Measurements from ENCODE around the gene PRC1. TPM values are rescaled to one million over a fixed set of nuclear protein-coding genes. Genes with fewer than 3 reads are reported as not detected.

The PRC1 gene
- total and polyA plus RNA-seq, 2 of the 13 experiments (the other 11 are each of a cell fraction or from before 2014, with no cell fraction given) = 137 to 162 TPM

- peak; percentile 30 for TF ChIP-seq MED8 (CRISPR knock-in tag; IDR thresholded peaks at IDR 0.05; ENCODE audit: insufficient replicate concordance)
- 0 out of 2 replicates have a peak, but pooled peaks have one; percentile 23 for TF ChIP-seq E2F2 (CRISPR knock-in tag; IDR thresholded peaks at IDR 0.05; ENCODE audit: borderline replicate concordance)
- peak; percentile 98 for TF ChIP-seq KDM2A (CRISPR knock-in tag; IDR thresholded peaks at IDR 0.05; ENCODE audit: borderline replicate concordance, low read depth)
- peak; percentile 98 for TF ChIP-seq ZNF629 (CRISPR knock-in tag; conservative IDR thresholded peaks at IDR 0.05)
- TF ChIP-seq TBX2 (CRISPR knock-in tag; IDR thresholded peaks at IDR 0.05; ENCODE audit: borderline replicate concordance) = no peak
- TF ChIP-seq HOXA3 (CRISPR knock-in tag; IDR thresholded peaks at IDR 0.05) = peak; percentile 73
- 0 out of 2 replicates have a peak, but pooled peaks have one; percentile 58 for TF ChIP-seq ZSCAN12 (CRISPR knock-in tag; IDR thresholded peaks at IDR 0.05)
- TF ChIP-seq ZNF160 (CRISPR knock-in tag; IDR thresholded peaks at IDR 0.05) = 0 out of 2 replicates have a peak, but pooled peaks have one; percentile 63
- TF ChIP-seq ZNF44 (CRISPR knock-in tag; IDR thresholded peaks at IDR 0.05) = no peak
- TF ChIP-seq ZNF20 (CRISPR knock-in tag; IDR thresholded peaks at IDR 0.05) = no peak
- TF ChIP-seq BRF2 (CRISPR knock-in tag; IDR thresholded peaks at IDR 0.05) = no peak; the same call in 1 of the 2 replicates
- TF ChIP-seq LBX2 (CRISPR knock-in tag; IDR thresholded peaks at IDR 0.05; ENCODE audit: borderline replicate concordance) = no peak
- TF ChIP-seq HOXA5 (CRISPR knock-in tag; IDR thresholded peaks at IDR 0.05) = peak; percentile 90
- no peak for TF ChIP-seq SRF (IDR thresholded peaks at IDR 0.05; ENCODE audit: low read depth, low read length)
- TF ChIP-seq, protein P1, sequence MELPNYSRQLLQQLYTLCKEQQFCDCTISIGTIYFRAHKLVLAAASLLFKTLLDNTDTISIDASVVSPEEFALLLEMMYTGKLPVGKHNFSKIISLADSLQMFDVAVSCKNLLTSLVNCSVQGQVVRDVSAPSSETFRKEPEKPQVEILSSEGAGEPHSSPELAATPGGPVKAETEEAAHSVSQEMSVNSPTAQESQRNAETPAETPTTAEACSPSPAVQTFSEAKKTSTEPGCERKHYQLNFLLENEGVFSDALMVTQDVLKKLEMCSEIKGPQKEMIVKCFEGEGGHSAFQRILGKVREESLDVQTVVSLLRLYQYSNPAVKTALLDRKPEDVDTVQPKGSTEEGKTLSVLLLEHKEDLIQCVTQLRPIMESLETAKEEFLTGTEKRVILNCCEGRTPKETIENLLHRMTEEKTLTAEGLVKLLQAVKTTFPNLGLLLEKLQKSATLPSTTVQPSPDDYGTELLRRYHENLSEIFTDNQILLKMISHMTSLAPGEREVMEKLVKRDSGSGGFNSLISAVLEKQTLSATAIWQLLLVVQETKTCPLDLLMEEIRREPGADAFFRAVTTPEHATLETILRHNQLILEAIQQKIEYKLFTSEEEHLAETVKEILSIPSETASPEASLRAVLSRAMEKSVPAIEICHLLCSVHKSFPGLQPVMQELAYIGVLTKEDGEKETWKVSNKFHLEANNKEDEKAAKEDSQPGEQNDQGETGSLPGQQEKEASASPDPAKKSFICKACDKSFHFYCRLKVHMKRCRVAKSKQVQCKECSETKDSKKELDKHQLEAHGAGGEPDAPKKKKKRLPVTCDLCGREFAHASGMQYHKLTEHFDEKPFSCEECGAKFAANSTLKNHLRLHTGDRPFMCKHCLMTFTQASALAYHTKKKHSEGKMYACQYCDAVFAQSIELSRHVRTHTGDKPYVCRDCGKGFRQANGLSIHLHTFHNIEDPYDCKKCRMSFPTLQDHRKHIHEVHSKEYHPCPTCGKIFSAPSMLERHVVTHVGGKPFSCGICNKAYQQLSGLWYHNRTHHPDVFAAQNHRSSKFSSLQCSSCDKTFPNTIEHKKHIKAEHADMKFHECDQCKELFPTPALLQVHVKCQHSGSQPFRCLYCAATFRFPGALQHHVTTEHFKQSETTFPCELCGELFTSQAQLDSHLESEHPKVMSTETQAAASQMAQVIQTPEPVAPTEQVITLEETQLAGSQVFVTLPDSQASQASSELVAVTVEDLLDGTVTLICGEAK (IDR thresholded peaks at IDR 0.05) = no peak
- TF ChIP-seq, protein P1 (CRISPR knock-in tag; IDR thresholded peaks at IDR 0.05) = peak; percentile 58
- peak; percentile 95 for TF ChIP-seq AGO2 (optimal IDR thresholded peaks at IDR 0.05; ENCODE audit: low read depth, low read length)
Measured at GRCh38 chr15:90954712-90955623, 39.4 kb downstream of the PRC1 start, which contains the start of gene RCCD1 (continued).

Data from HepG2 (cell line).